HG03139 (cell line): ENCODE data around the gene IKZF4.
"Not testable (repeated sequence)": the region's sequence is repeated elsewhere in the genome, so short reads cannot be mapped to it uniquely, and the experiment has no call there.

Experiments
- ATAC-seq: cut with Tn5 transposase; IDR thresholded peaks from one replicate; pipeline ENCODE4 v1.9.1; 2021; ENCODE audit not compliant: unreplicated experiment

IKZF4 gene

DNA sequence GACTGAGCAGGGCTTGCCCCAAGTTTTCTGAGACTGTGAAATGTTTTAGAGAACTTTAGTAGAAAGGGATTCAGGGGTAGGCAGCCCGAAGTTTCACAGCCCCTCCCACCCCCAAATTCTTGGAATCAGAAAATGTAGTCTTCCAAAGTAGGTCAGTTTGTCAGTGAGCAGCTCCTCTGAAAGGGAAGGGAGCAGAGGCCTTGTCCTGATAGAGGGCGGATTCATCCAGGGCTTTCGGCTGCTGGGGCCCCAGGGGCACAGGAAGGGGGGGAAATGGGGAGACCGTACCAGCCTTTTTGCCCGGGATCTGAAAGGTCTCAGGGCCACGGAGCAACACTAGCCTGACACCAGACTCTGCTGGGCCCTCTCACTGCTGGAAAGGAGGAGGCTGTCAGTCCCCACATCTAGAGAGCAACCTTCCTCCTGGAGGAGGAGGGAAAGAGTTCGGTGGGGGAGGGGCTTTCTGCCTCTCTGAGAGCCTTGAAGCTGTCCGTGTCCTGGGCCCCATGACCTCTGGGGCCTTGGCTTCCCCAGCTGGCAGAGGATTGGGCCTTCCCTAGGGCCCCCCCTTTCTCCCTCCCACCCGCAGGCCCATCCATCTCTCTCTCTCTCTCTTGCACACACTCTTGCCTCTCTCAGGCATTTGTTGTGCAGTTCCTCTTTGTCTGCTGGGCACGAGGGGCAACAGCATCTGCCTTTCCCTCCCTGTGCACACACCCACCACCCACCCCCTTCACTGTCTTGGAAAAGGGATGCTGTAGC, at the start of gene IKZF4:
Gene IKZF4 (plus strand): TSS at position 621 of the 762 bp plus-strand sequence. CDS start 451 bp downstream, outside the sequence.
- no peak for ATAC-seq

DNA sequence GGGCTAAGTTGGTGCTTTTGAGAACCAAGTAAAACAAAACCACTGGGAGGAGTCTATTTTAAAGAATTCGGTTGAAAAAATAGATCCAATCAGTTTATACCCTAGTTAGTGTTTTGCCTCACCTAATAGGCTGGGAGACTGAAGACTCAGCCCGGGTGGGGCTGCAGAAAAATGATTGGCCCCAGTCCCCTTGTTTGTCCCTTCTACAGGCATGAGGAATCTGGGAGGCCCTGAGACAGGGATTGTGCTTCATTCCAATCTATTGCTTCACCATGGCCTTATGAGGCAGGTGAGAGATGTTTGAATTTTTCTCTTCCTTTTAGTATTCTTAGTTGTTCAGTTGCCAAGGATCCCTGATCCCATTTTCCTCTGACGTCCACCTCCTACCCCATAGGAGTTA, 48.8 kb upstream of the IKZF4 start:
- ATAC-seq, result no peak

DNA sequence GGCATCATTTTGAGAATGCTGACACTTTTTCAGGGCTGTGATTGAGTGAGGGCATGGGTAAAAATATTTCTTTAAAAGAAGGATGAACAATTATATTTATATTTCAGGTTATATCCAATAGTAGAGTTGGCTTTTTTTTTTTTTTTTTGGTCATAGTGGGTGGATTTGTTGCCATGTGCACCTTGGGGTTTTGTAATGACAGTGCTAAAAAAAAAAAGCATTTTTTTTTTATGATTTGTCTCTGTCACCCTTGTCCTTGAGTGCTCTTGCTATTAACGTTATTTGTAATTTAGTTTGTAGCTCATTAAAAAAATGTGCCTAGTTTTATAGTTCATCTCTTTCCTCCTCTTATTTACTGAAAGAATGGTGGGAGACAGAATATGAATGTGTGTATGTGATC, 48.4 kb upstream of the IKZF4 start:
- no peak for ATAC-seq

DNA sequence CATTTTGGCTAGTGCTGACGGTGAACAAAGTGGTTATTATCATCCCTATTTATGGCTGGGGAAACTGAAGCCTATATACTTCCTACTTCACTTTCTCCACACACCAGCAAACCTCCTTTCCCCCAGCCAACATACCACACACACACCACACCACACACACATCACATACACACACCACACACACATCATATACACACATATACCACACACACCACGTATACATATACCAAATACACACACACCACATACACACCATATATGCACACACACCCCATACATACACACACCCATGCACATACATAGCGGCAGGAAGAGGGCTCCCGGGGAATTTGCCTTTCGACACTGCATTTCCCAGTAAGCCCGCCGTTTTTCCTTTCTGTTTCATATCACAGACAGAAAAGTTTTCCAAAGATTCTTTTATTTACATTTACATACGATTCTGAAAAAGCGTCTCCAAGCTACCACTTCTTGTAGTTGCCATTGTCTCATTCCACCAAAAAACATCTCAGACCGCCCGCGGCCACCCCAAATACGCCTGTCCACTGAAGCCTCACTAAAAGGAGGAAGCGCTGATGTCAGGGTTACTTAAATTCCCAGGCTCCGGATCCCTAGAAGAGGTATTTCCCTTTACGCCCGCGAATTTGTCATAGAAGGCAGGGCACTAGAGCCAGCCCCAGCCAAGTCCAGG, 47.8 kb upstream of the IKZF4 start:
- no peak for ATAC-seq

DNA sequence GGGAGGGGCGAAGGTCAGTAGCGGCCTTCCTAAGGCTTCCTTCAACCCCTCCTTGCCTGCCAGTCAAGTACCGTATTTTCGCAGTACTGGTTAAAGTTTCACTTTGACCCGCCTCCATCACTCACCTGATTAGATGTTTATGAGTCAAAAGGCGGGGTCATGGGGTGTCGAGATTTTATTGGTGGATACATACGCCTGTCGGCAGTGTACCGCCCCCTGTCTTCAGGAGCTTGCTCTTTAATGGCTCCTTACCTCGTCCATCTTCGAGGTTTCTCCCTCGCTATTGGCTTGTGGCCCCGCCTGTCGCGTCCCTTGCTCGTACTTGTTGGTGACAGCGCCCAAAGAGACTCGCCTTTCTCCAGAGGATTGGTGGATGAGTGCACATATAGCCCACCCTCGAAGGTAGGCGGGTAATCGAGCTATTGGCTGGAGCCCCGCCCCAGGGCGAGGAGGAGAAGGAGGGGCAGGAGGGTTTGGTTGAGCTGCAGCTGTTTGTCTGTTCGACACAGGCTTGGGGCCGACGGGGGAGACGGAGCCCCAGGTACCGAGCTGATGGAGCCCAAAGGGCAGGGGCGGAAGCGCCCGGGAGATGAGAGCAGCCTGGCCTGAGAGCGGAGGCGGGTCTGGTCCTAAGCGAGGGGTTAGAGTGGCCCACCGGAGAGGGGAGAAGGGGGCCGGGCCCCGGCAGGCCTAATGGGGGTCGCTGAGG, 47.1 kb upstream of the IKZF4 start, which contains the start of gene RAB5B:
Gene RAB5B (plus strand): TSS at position 480 of the 709 bp plus-strand sequence. CDS start 12,883 bp downstream, outside the sequence.
- ATAC-seq, result peak; percentile 92

DNA sequence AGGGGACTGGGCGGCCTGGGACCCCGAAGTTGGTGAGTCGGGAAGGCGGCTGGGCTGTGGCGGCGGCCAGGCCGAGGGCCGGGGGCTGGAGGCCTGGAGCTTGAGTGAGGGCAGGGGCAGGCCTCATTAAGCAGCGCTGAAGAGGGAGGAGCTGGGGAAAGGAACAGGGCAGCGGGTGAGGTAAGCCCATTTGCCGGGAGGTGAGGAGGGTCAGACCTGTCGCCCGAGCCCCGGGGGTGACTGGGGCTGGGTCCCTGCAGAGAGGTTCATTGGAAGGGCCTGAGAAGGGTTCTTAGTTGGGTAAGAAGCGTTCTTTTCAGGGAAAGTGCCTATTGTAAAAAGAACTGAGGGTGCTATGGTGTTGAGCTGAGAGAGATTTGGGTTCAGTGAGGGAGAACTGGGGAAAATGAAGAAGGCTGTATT, 46.5 kb upstream of the IKZF4 start:
- peak; percentile 17 for ATAC-seq

DNA sequence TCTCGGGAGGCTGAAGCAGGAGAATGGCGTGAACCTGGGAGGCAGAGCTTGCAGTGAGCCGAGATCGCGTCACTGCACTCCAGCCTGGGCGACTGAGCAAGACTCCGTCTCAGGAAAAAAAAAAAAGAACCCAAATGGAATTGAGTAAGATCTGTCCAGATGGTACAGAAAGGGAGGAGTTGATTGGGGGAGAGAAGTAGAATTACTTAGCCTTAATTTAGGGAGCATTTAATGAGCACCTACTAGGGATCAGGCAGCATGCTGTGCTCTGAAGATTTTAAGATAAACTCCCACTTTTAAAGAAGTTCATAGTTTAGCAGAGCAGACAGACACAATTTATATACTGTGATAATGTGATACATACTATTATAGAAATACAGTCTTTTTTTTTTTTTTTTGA, 42.5 kb upstream of the IKZF4 start:
- ATAC-seq, result no peak

DNA sequence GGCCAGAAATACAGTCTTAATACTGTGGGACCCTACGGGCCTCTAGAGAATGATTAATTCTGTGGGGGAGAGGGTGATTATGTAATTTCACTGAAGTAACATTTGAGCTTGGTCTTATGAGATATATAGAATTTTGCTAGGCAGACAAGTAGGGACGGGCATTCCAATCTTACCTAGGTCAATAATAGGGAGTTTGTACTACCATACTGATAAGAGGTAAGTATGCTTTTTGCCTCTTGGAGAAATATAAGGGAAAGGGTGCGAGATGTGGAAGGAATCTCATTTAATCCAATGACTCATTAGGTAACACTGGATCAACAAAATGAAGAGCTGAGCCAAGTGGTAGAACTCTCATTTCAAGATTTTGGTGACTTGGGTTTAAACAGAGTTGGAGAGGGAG, 41.8 kb upstream of the IKZF4 start:
- ATAC-seq, result no peak

DNA sequence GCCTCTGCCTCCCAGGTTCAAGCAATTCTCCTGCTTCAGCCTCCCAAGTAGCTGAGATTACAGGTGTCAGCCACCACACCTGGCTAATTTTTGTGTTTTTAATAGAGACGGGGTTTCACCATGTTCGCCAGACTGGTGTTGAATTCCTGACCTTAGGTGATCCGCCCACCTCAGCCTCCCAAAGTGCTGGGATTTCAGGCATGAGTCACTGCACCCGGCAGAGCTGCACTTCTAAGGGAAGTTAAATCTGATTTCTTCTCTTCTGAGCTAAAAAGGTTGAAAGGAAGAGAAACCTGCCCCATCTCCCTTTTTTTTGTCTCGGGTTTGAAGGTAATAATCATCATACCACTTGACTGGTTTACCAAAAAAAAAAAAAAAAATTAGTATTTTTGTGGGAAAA, 39.0 kb upstream of the IKZF4 start:
- ATAC-seq, result not testable (repeated sequence)

DNA sequence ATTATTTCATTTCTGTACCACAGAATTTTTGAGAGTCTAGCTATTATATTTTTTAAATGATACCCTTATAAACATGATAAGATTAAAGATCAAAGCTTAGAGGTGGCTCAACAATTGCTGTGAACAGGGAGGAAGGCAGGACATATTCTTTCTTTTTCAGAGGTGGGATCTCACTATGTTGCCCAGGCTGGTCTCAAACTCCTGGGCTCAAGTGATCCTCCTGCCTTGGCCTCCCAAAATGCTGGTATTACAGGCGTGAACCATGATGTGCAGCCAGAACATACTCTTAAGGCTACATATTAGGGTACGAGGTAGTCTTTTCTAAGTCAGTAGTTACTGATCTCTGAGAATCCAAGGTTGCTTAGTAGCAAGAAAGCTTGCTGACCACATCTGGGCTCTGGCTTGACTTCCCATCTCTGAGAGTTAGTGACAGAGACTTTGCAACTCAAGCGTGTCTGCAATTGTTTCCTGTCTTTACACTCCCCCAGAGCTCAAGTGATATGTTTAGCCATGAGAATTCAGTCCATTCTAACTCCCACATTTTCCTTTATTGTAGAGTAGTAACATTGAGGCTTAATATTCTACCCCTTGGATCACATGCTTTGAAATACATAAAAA, 38.4 kb upstream of the IKZF4 start:
- peak; percentile 83 for ATAC-seq

DNA sequence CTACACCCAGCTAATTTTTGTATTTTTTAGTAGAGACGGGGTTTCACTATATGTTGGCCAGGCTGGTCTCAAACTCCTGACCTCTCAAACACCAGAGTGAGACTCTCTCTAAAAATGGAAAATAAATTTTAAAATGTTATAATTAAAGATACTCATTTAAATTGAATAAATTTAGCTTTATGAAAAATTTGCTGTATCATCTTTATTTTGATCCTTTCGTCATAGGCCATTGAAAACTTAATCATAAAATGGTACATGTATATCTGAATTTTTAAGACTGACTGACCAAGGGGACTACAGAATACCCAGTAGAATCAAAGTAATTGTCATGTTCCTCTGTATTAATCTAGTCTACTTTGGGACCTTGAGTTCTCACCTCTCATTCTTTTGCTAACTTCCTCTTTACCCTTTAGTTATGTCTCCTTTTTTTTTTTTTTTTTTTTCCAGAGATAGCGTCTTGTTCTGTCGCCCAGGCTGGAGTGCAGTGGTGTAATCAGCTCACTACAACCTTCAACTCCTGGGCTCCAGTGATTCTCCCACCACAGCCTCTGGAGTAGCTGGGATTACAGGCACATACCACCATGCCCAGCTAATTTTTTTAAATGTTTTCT, 37.5 kb upstream of the IKZF4 start:
- ATAC-seq, result no peak

DNA sequence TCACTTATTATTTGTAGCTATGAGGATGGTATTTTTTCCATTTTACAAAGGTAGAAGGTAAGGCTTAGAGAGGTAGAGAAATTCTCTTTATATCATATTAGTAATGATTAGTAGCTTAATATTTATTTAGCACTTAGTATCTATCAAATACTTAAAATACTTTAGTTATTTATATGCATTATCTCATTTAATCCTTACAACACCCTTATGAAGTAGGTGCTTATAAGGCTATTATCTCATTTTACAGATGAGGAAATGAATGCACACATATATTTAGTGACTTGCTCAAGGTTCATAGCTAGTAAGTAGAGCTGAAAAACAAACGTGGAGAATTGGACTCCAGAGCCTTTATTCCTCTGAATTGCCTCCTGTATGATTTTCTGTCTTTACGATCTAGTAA, 36.0 kb upstream of the IKZF4 start:
- ATAC-seq, result no peak

DNA sequence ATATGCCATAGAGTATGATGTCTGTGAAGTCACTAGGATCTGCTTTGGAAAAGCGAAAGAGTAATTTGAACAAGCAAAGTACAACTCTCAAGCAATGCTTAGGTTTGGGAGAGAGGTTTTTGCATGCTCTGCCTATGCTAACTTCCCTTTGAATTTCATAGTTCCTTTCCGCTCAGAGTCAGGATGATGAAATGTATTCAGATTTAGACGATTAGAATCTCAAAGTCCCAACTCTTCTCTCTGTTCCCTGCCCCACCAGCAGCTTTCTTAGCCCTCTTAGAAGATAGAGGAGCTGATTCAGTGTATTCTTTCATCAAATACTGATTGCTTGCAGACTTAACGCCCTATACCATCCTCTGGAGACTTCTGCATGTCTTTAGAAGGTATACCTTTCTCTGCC, 35.5 kb upstream of the IKZF4 start:
- no peak for ATAC-seq

DNA sequence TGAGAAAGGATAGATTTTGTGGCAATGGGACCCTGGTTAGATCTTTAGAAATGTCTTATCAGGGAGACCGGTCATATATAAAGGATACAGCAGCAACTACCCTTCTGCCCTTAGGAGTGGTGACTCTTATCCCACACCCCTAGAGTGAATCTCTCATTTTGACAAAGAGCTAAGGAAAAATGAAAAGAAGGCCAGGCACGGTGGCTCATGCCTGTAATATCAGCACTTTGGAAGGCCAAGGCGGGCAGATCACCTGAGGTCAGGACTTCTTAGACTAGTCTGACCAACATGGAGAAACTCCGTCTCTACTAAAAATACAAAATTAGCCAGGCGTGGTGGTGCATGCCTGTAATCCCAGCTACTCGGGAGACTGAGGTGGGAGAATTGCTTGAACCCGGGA, 34.9 kb upstream of the IKZF4 start:
- ATAC-seq, result not testable (repeated sequence)

DNA sequence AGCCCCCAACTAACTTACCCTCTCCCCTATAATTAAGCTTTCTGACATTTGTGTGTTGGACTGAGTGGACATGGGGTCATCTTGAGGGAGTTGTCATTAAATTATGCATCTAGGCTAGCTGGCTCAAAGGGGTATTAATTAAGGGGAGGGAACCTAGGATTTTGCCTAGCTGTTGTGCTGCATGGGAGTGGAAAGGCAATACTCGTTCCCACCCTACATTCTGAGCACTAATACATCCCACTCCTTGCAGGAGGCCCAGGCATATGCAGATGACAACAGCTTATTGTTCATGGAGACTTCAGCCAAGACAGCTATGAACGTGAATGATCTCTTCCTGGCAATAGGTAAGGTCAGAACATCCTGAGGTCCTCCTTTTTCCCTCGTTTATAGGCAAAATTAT, 29.7 kb upstream of the IKZF4 start:
- ATAC-seq, result no peak

DNA sequence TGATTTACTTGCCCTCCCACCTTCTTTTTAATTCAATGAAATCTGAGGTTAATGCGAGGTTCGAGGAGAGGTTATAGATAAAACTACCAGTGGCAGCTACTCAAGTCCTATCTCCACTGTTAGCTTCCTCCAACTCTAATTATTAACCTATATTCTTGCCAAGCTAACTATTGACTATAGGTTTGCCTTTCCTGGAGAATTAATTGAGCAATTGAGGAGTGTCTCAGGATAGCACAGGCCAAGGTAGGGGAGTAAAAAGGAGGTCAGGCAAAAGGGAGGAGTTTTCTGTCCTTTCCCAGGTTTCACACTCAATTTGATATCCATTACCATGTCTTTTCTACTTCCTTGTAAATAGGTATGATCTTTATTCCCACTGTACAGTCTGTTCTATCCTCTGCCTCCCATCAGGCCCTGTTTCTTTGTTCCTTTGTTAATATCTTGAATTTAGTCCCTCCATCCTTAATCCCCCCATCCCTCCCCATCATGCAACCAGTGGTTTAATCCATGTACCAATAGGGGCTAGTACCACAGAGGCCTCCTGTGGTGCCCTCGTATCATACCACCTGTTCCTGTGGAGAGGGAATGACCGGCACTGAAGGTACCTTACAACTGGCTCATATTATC, 27.5 kb upstream of the IKZF4 start:
- ATAC-seq, result no peak

DNA sequence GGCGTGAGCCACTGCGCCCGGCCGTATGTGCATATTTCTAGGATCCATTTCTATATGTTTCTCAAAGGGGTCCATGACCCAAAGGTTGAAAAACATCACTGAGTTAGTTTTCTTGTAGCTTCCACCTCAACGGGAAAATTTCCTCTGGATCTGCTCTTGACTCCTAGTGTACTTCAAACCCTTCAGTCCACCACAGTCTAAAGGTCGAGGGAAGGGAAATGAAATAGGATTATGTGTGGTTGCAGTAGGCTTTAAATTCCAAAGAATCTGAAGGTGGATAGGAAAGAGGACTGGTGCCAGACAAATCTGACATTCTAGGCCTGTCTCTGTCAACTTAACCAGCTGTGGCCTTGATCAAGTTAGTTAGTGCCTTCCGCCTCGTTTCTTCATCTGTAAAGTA, 25.5 kb upstream of the IKZF4 start:
- no peak for ATAC-seq

DNA sequence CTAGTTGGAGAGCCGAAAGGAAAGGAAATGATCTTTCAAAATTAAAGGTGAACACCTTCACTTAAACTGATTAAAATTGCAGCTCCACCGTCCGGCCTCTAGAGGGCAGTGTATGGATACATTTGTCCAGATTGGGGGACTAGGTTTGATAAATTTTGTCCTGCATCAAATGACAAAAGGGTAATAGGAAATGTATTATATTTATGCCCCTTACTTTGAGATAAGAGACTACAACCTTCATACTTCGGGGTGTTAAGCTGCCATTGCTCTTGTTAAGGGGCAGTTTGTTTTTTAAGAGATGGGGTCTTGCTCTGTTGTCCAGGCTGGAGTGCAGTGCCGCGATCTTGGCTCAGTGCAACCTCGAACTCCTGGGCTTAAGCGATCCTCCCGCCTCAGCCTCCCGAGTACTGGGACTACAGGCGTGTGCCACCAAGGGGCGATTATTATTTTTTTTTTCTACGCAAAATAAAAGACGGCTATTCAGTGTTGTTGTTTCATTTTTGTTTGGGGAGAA, 24.6 kb upstream of the IKZF4 start:
- no peak for ATAC-seq

DNA sequence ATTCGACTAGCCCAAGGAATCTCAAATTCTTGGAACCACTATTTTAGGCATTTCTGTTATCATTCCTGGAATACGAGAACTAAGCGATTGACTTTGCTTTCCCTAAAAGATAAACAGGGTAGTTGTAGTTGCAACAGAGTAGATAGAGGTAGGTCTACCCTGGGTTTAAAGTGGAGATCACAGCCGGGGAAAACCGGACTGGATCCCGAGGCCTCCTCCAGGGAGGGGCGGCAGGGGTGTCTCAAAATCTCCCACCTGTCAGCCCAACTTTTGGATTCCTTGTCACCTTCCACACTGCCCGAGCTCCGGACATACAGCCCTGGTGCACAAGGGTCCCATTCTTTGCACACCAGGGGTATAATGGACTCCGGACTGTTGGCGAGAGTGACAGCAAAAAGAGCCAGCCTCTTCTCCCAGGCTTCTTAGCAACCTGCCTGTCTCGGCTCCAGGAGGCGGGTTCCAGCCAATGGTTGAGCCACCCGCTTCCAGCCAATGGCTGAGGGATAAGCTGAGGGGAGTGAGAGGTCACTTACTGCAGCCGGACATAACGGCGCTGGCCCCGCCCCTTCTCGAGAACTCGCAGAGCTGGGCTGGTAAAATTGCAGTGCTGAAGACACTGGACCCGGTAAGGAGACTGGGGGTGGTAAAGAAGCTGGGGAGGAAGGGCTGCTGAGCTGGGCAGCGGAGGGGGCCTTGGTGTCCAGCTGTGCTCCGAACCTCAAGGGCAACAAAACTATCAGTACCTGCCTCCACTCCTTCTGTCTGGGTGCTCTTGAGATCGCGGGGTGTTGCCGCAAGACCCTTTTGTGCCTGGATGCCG, 23.9 kb upstream of the IKZF4 start, which contains the start of gene SUOX:
Gene SUOX (plus strand): TSS at position 562 of the 820 bp plus-strand sequence. CDS start 4,946 bp downstream, outside the sequence.
- peak; percentile 95 for ATAC-seq
